GM19372 (cell line): ENCODE results near the gene APCDD1L.
"Not testable (repeated sequence)": the region's sequence is repeated elsewhere in the genome, so short reads cannot be mapped to it uniquely, and the experiment has no call there.

ENCODE experiments used
- ATAC-seq: cut with Tn5 transposase; IDR thresholded peaks from one replicate; pipeline ENCODE4 v1.9.1; 2021; ENCODE audit warnings: mild to moderate bottlenecking, low read depth, moderate library complexity; ENCODE audit not compliant: unreplicated experiment

The APCDD1L gene

DNA sequence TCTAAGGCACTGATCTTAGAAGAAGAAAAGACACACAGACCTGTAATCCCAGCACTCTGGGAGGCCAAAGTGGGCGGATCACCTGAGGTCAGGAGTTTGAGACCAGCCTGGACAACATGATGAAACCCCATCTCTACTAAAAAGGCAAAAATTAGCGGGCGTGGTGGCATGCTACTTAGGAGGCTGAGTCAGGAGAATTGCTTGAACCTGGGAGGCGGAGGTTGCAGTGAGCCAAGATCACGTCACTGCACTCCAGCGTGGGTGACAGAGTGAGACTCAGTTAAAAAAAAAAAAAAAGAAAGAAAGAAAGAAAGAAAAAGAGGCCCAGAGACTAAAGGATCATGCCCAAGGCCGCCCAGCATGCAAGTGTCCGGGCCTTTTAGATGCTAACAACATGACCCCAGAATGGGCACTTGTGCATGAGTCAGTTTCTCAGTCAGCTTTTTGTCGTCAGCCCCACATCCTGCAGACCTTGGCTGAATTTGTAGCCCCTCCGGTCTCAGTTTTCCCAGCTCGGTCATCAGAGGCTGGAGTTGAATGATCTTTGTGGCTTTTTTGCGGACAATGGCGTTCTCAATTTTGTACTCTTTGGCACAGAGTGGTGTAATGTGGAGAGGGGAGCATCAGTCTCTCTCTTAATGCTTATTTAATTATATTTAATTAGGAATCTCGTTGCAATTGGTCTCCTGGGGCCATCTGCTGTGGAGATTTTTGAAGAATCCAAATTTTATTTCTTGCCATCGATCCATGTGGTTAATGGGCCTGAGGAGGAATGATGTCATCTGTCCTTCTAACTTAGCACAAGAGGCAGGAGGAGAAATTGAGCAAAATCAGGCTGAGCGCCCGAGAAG lies 30.6 kb upstream of the APCDD1L start:
- no peak for ATAC-seq

DNA sequence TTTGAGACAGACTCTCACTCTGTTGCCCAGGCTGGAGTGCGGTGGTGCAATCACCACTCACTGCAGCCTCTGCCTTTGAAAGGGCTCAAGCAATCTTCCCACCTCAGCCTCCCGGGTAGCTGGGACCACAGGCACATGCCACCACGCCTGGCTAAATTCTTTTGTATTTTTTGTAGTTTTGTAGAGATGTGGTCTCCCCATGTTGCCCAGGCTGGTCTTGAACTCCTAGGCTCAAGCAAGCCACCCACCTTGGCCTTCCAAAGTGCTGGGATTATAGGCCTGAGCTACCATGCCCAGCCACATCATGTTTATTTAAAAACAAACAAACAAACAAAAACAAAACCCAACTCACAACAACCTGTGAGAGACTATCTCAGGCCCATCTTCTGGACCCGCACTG lies 29.7 kb upstream of the APCDD1L start:
- ATAC-seq = no peak

- no peak for ATAC-seq
Observed at GRCh38 chr20:58544286-58544685, 29.1 kb upstream of the APCDD1L start.

DNA sequence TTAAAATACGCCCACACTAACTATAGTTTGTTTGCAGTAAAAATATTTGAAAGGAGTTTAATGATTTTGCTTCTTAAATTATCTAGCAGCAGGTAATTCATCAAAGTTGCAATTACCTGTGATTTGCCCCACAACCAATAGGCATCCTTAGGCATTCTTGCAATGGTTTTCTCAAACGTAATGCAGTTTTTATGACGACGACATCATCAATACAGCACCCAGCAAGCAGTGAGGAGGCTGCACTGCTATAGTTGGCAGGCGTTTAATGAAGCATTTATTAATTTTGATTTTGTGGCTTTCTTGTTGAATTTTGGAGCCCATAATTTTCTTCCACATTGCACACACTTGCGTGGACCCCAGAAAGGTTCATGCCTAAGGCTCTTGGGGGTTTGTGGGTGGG lies 28.1 kb upstream of the APCDD1L start:
- ATAC-seq = no peak

- no peak for ATAC-seq
Observed at GRCh38 chr20:58542411-58543095, 27.4 kb upstream of the APCDD1L start.

DNA sequence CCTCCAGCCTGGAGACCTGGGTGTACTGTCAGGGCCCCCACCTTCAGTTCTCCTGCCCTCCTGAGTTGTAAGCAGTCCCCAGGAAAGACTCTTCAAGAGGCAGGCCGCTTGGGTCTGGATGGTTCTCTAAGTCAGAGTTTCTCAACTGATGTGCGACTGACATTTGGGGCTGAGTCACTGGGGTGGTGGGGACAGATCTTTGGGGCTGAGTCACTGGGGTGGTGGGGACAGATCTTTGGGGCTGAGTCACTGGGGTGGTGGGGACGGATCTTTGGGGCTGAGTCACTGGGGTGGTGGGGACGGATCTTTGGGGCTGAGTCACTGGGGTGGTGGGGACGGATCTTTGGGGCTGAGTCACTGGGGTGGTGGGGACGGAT lies 26.8 kb upstream of the APCDD1L start:
- ATAC-seq = not testable (repeated sequence)

GRCh38 chr20:58538752-58539151 lies 23.6 kb upstream of the APCDD1L start:
- no peak for ATAC-seq

GRCh38 chr20:58537831-58538230 lies 22.6 kb upstream of the APCDD1L start:
- ATAC-seq = no peak

DNA sequence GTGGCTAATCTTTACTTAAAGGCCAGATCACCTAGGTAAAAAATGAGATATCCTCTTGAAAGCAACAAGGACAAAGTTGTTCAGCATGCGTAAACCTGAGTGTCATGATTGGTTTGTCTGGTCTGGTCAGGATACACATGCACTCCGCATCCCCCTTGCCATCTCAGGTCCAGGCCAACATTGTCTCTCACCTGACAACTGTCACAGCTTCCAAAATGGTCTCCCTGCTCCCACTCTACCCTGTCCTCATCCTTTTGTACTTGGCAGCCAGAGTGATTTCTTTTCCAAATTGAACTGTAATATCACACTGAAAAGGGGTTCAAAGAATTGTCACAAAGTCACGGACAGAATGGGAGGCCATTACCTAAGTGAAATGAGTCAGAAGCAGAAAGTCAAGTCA lies 21.1 kb upstream of the APCDD1L start:
- ATAC-seq = no peak

DNA sequence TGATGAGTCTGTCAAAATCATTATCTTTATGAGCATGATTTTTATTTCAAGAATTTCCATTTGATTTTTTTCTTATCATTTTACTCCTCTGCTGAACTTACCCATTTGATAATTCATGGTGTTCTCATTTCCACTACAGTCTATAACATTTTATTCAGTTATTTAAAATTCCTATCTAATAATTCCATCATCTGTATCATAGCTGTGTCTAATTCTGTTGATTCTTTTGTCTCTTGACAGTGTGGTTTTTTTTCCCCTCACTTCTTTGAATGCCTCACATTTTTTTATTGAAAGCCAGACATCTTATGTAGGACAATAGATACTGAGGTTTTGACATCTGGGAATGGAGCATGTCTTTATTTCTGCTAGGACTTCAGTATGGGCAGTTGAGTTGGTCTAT lies 16.5 kb upstream of the APCDD1L start:
- ATAC-seq = no peak

GRCh38 chr20:58531063-58531462 lies 15.9 kb upstream of the APCDD1L start:
- no peak for ATAC-seq

DNA sequence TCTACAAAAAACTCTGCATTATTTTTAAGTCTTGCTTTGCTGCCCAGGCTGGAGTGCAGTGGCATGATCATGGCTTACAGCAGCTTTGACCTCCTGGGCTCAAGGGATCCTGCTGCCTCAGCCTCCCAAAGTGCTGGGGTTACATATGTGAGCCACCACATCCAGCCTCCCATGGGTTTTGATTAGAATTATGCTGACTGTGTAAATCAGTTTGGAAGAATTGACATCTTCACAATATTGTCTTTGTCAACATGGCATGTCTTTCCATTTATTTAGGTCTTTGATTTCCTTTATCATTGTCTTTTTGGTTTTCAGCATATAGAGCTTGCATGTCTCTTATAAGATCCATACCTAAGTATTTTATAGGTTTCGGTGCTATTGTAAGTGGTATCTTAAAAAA lies 13.2 kb upstream of the APCDD1L start:
- no peak for ATAC-seq

DNA sequence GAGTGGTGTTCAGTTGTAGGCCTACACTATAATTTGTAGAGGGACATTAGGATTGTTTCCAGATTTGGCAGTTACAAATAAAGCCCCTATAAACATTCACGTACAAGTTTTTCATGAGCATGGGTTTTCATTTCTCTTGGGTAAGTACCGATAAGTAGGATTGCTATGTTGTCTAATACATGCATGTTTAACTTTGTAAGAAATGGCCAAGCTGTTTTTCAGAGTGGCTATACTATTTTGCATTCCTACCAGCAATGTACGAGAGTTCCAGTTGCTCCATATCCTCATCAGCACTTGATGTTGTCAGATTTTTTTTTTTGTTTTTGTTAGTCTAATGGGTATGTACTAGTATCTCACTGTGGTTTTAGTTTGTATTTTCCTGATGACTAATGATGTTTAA lies 11.2 kb upstream of the APCDD1L start:
- no peak for ATAC-seq

DNA sequence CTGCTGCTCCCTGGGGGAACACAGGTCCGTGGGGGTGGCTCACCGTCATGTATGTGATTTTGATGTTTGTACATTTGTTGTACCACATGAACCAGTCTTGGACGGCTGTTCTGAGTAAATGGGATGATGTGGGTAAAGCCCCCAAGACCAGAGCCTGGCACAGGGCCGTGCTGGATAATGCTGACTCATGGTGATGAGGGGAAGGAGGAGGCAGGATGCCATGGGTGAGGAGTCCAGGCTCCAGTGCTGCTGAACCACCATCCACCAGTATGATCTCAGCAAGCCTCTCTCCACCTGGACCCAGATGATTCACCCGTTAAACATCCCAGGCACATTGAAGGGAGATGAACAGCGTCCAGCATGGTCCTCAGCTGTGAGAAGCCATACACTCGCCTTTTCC lies 9.6 kb upstream of the APCDD1L start:
- no peak for ATAC-seq

- ATAC-seq = no peak
Observed at GRCh38 chr20:58523971-58524315, 8.7 kb upstream of the APCDD1L start.

DNA sequence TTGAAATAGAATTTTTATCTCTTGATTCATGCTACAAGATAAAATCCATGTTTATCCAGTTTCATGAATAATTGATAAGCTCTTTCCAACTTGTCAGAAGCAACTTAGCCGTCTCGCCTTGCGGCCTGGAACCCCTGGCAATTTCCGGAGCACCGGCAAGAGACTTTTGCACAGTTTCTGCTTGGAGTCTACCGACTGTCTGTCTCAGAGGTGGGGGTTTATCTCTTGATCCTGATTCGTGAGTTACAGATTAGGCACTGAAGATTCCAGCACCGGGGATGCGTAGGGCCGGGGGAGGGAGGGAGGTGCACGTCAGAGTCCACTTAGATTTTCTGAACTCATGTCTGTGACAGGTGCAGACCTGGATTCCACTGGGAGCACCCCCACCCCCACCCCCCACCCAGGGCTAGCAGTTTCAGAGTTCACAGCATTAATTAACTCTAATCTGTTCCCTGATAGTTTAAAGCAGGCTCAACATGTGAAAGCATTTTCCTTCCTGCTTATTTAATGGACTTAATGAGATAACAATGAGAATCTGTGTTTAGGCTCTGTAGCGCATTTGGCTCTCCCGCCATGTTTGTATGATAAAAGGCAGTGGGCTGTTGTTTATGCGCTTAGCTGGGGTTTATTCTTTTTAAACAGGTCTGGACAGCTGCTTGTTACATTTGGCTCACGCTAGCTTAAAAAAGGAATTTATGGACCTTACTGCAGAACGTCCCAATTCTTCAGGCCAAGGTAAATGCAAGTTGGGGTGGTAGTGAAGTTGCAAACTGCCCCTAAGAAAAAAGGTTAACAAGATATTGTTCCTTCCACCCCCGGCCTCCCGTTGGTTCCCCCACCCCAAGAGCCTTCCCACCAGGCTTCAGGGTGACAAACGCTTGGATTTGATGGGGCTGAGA lies 8.1 kb upstream of the APCDD1L start:
- no peak for ATAC-seq

GRCh38 chr20:58522666-58523065 lies 7.5 kb upstream of the APCDD1L start:
- no peak for ATAC-seq

DNA sequence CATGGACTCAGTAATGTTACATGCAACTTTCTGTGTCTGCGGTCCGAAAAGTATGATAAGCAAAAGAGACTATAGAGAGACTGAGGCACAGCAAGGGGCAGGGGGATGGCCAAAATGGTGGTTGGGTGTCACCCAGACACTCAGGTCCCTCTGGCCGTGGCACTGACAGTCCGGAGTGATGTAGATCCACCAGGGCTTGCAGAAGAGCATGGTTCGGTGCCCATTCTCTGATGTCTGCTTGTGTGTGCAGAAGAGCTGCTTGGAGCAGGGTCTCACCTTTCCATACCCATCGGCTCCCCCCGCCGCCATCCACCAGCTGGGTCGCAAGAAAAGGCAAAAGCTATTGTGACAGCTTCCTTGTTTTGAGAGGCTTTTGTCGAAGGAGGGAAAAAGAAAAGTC lies 6.6 kb upstream of the APCDD1L start:
- no peak for ATAC-seq

- ATAC-seq = no peak
Observed at GRCh38 chr20:58519940-58520712, 4.9 kb upstream of the APCDD1L start.

GRCh38 chr20:58518896-58519593 lies 3.8 kb upstream of the APCDD1L start:
- no peak for ATAC-seq
